Activated CD8-positive, alpha-beta T cell treated with anti-CD3 and anti-CD28 coated beads for 36 hours (primary cell): ENCODE measurements around the gene KHDRBS1. TPM values are rescaled to one million over a fixed set of nuclear protein-coding genes. Genes with fewer than 3 reads are reported as not detected.

ENCODE experiments used
- ATAC-seq: fragments of 200-7000 bp; cut with Tn5 transposase; one replicate; pipeline ENCODE4 v1.10.0; 2021; ENCODE audit warnings: mild to moderate bottlenecking, moderate library complexity
- CTCF ChIA-PET: fragments of 350-600 bp; sonication (Branson Sonifier 250); formaldehyde crosslinking; loops from one replicate; lab custom pipeline; 2021; ENCODE audit warnings: antibody characterized with exemption; lab: Charles Lee
- POLR2A ChIA-PET: fragments of 350-600 bp; sonication (Branson Sonifier 250); formaldehyde crosslinking; loops from one replicate; lab custom pipeline; 2021; ENCODE audit warnings: antibody characterized with exemption; lab: Charles Lee
- DNase-seq: peaks from one replicate; pipeline ENCODE4 v3.0.0-alpha.2; 2020
- H3K27ac Mint-ChIP-seq: one replicate; pipeline ENCODE4 v1.8.0; 2021; ENCODE audit warnings: mild to moderate bottlenecking, mixed read lengths
- H3K27me3 Mint-ChIP-seq: one replicate; pipeline ENCODE4 v1.8.0; 2021; ENCODE audit warnings: mixed read lengths
- H3K36me3 Mint-ChIP-seq: one replicate; pipeline ENCODE4 v1.8.0; 2021; ENCODE audit warnings: low read depth, mixed read lengths
- H3K4me1 Mint-ChIP-seq: one replicate; pipeline ENCODE4 v1.8.0; 2021; ENCODE audit warnings: low read depth, mixed read lengths
- H3K4me3 Mint-ChIP-seq: one replicate; pipeline ENCODE4 v1.8.0; 2021; ENCODE audit warnings: mild to moderate bottlenecking, moderate library complexity, mixed read lengths
- H3K9me3 Mint-ChIP-seq: one replicate; pipeline ENCODE4 v1.8.0; 2021; ENCODE audit warnings: mixed read lengths
- CTCF ChIP-seq: fragments of 200-600 bp; IDR thresholded peaks from one replicate; pipeline ENCODE4 v1.8.0; 2022; ENCODE audit warnings: antibody characterized with exemption, mild to moderate bottlenecking
- intact Hi-C: fragments of 100-400 bp; cut with micrococcal nuclease; formaldehyde crosslinking; loops from one replicate; pipeline ENCODE4 v1.10.0; 2022
- total RNA-seq, 2 experiments: library from RNA; stranded (reverse); gene quantifications; one replicate each; pipeline ENCODE4 v1.2.3, GENCODE V29; 2021

Gene KHDRBS1
- total RNA-seq, 2 experiments from 2014 or later, result 201 to 203 TPM

GRCh38 chr1:32042330-32042729 lies 28.7 kb downstream of the KHDRBS1 start:
- H3K27ac Mint-ChIP-seq, result no peak overlapping the region
- DNase-seq (no peak), ATAC-seq (no peak)
- ChIA-PET POLR2A (no interaction called here), CTCF (no interaction called here)
- intact Hi-C loops, result no loop called here
- no peak overlapping the region for H3K4me3 Mint-ChIP-seq
- no peaks in the 10 kb centered on the region for H3K4me1 Mint-ChIP-seq
- H3K36me3 Mint-ChIP-seq, result peaks cover 58% of the 10 kb centered on the region
- TF ChIP-seq CTCF, result no peak
- H3K9me3 Mint-ChIP-seq, result no peaks in the 10 kb centered on the region
- H3K27me3 Mint-ChIP-seq, result no peaks in the 10 kb centered on the region

GRCh38 chr1:32044234-32044633 lies 30.6 kb downstream of the KHDRBS1 start:
- no peak overlapping the region for H3K4me3 Mint-ChIP-seq
- no peak for TF ChIP-seq CTCF
- H3K27ac Mint-ChIP-seq, result no peak overlapping the region
- ATAC-seq (no peak), DNase-seq (no peak)
- CTCF ChIA-PET, result interaction anchor here (0.5 to 2.1 kb wide), 3 partner anchors 8 to 12 kb away, joined by 3 to 6 read pairs (median 3); no protein-coding TSS in a partner anchor
- peaks cover 60% of the 10 kb centered on the region for H3K36me3 Mint-ChIP-seq
- H3K27me3 Mint-ChIP-seq, result no peaks in the 10 kb centered on the region
- POLR2A ChIA-PET, result interaction anchor here (1.2 kb wide), 1 partner anchor 9 kb away, joined by 4 read pairs; no protein-coding TSS in a partner anchor
- no peaks in the 10 kb centered on the region for H3K9me3 Mint-ChIP-seq
- intact Hi-C loops, result no loop called here
- peaks cover 9% of the 10 kb centered on the region for H3K4me1 Mint-ChIP-seq

- POLR2A ChIA-PET, result interaction anchor here (1.6 kb wide), 1 partner anchor 9 kb away, joined by 6 read pairs; no protein-coding TSS in a partner anchor
- Mint-ChIP-seq H3K4me3 (no peak overlapping the region), H3K4me1 (peaks cover 18% of the 10 kb centered on the region), H3K27ac (no peak overlapping the region), H3K36me3 (peaks cover 57% of the 10 kb centered on the region), H3K27me3 (no peaks in the 10 kb centered on the region), H3K9me3 (no peaks in the 10 kb centered on the region)
- no peak for ATAC-seq
- intact Hi-C loops, result no loop called here
- no peak for DNase-seq
- CTCF ChIA-PET, result interaction anchor here (1.5 kb wide), 1 partner anchor 17 kb away, joined by 4 read pairs; no protein-coding TSS in a partner anchor
- no peak for TF ChIP-seq CTCF
These were observed 32.1 kb downstream of the KHDRBS1 start for GRCh38 chr1:32045772-32046171.

- intact Hi-C loops, result no loop called here
- Mint-ChIP-seq H3K36me3 (peaks cover 56% of the 10 kb centered on the region), H3K27ac (peak overlapping the region; percentile 77), H3K27me3 (no peaks in the 10 kb centered on the region), H3K4me1 (peaks cover 18% of the 10 kb centered on the region), H3K9me3 (no peaks in the 10 kb centered on the region), H3K4me3 (no peak overlapping the region)
- CTCF ChIA-PET, result interaction anchor here (1.0 to 1.3 kb wide), 2 partner anchors 10 to 15 kb away, joined by 3 to 7 read pairs; no protein-coding TSS in a partner anchor
- no peak for TF ChIP-seq CTCF
- POLR2A ChIA-PET, result no interaction called here
- DNase-seq, result no peak
- no peak for ATAC-seq
These were observed 34.0 kb downstream of the KHDRBS1 start for GRCh38 chr1:32047701-32048100.

- intact Hi-C loops, result no loop called here
- Mint-ChIP-seq H3K36me3 (peaks cover 58% of the 10 kb centered on the region), H3K9me3 (no peaks in the 10 kb centered on the region)
These were observed 34.8 kb downstream of the KHDRBS1 start for GRCh38 chr1:32048440-32048839.

More at GRCh38 chr1:32048440-32048839, 34.8 kb downstream of the KHDRBS1 start:
- POLR2A ChIA-PET, result interaction anchor here (1.0 kb wide), 1 partner anchor 18 kb away, joined by 3 read pairs; no protein-coding TSS in a partner anchor
- ATAC-seq (no peak), DNase-seq (no peak)
- no peak for TF ChIP-seq CTCF
- H3K4me3 Mint-ChIP-seq, result no peak overlapping the region
- H3K4me1 Mint-ChIP-seq, result peaks cover 18% of the 10 kb centered on the region
- peak overlapping the region; percentile 77 for H3K27ac Mint-ChIP-seq
- CTCF ChIA-PET, result interaction anchor here (1.0 to 1.3 kb wide), 2 partner anchors 9 to 14 kb away, joined by 3 to 7 read pairs; no protein-coding TSS in a partner anchor
- H3K27me3 Mint-ChIP-seq, result no peaks in the 10 kb centered on the region
